Panc1 (cell line): ENCODE results near the gene SLC9C1.

Experiments used
- POLR2AphosphoS5 ChIP-seq: IDR thresholded peaks from 2 replicates; pipeline ENCODE4 v1.6.1; 2012; ENCODE audit warnings: mild to moderate bottlenecking, low read depth, low read length, moderate library complexity
- SIN3A ChIP-seq: IDR thresholded peaks from 2 replicates; pipeline ENCODE4 v1.6.1; 2012; ENCODE audit warnings: low read depth, mild to moderate bottlenecking, low read length, moderate library complexity, borderline replicate concordance; ENCODE audit not compliant: insufficient read depth
- TCF7L2 ChIP-seq: IDR thresholded peaks from 2 replicates; pipeline ENCODE4 v1.6.1; 2011; ENCODE audit warnings: mild to moderate bottlenecking, low read depth, low read length, inconsistent platforms
- TF ChIP-seq, protein P1 (sequence below): fragments of 450-650 bp; IDR thresholded peaks from 2 replicates; pipeline ENCODE4 v1.5.1; 2017; ENCODE audit warnings: mild to moderate bottlenecking
- TF ChIP-seq, protein P2 (sequence below), 2 experiments: IDR thresholded peaks; 2 replicates each; pipeline ENCODE4 v1.6.1; 2011 to 2012; ENCODE audit warnings: low read depth in 2 of 2, control low read depth in 1 of 2, low read length in 1 of 2, mild to moderate bottlenecking in 1 of 2, moderate library complexity in 1 of 2; ENCODE audit not compliant: insufficient read depth in 1 of 2

DNA sequence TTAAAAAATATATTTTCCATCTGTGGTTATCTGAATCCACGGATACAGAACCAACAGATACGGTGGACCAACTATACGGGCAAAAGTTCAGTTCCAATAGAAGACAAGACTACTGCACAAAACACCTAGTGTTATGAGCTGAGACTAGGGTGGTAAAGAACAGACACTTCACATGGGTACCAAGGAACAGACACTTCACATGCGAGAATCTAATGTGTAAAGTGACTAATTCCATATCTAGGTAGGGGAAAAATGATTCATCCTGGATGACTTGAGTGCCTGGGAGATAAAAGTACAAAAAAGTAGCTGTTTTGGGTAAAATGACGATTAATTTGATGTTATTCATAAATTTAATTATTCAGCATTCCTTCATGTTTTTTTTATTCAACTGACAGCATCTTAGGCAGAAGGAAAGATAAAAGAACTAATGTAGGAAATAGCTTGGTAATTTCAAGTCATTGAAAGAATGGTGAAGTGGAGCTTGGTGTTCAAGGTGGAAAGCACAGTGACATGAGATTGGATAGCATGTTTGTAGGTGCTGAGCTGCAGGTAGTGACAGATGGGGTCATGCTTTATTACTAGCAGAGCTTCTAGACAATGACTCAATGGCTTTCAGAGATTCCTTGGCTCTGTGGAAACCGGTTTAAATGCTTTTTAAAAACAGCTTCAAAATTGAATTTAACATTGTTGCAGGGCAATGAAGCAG is 44.2 kb upstream of the SLC9C1 start:
- TF ChIP-seq, protein P1, sequence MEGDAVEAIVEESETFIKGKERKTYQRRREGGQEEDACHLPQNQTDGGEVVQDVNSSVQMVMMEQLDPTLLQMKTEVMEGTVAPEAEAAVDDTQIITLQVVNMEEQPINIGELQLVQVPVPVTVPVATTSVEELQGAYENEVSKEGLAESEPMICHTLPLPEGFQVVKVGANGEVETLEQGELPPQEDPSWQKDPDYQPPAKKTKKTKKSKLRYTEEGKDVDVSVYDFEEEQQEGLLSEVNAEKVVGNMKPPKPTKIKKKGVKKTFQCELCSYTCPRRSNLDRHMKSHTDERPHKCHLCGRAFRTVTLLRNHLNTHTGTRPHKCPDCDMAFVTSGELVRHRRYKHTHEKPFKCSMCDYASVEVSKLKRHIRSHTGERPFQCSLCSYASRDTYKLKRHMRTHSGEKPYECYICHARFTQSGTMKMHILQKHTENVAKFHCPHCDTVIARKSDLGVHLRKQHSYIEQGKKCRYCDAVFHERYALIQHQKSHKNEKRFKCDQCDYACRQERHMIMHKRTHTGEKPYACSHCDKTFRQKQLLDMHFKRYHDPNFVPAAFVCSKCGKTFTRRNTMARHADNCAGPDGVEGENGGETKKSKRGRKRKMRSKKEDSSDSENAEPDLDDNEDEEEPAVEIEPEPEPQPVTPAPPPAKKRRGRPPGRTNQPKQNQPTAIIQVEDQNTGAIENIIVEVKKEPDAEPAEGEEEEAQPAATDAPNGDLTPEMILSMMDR = no peak
- TF ChIP-seq TCF7L2 (no peak), POLR2AphosphoS5 (no peak), SIN3A (no peak)
- TF ChIP-seq, protein P2, sequence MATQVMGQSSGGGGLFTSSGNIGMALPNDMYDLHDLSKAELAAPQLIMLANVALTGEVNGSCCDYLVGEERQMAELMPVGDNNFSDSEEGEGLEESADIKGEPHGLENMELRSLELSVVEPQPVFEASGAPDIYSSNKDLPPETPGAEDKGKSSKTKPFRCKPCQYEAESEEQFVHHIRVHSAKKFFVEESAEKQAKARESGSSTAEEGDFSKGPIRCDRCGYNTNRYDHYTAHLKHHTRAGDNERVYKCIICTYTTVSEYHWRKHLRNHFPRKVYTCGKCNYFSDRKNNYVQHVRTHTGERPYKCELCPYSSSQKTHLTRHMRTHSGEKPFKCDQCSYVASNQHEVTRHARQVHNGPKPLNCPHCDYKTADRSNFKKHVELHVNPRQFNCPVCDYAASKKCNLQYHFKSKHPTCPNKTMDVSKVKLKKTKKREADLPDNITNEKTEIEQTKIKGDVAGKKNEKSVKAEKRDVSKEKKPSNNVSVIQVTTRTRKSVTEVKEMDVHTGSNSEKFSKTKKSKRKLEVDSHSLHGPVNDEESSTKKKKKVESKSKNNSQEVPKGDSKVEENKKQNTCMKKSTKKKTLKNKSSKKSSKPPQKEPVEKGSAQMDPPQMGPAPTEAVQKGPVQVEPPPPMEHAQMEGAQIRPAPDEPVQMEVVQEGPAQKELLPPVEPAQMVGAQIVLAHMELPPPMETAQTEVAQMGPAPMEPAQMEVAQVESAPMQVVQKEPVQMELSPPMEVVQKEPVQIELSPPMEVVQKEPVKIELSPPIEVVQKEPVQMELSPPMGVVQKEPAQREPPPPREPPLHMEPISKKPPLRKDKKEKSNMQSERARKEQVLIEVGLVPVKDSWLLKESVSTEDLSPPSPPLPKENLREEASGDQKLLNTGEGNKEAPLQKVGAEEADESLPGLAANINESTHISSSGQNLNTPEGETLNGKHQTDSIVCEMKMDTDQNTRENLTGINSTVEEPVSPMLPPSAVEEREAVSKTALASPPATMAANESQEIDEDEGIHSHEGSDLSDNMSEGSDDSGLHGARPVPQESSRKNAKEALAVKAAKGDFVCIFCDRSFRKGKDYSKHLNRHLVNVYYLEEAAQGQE (IDR thresholded peaks at IDR 0.05; ENCODE audit: insufficient read depth in 1 of 2, low read depth in 2 of 2, low read length in 1 of 2) = no peak
